Measurements from ENCODE around the gene GPR68.

GPR68 gene, protein sequence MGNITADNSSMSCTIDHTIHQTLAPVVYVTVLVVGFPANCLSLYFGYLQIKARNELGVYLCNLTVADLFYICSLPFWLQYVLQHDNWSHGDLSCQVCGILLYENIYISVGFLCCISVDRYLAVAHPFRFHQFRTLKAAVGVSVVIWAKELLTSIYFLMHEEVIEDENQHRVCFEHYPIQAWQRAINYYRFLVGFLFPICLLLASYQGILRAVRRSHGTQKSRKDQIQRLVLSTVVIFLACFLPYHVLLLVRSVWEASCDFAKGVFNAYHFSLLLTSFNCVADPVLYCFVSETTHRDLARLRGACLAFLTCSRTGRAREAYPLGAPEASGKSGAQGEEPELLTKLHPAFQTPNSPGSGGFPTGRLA

DNA sequence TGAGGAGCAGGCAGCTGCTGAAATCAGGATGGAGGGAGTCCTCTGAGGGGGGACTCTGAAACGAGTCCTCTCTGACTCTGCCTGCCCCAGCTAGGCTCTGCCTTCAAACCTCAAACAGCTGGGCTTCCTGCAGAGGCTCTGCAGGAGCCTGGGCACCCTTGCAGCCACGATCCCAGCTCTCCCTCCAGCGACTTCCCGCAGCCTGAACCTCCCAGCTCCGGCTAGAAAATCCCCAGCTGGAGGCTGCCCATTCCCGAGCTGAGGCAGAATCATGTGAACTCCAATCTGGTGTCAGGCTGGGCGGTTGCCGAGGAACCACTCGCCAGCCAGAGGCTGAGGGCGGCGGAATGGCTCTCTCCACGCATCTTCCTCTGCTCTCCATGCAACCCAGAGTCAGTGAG lies at the start of gene GPR68:
GPR68 (minus strand) TSS at position 204 of the 401 bp plus-strand sequence. CDS start 9,654 bp downstream, outside the sequence.
- DNase-seq = no peak

- no peak for DNase-seq
Measured at GRCh38 chr14:91294153-91294552, 49.6 kb upstream of the GPR68 start.

DNA sequence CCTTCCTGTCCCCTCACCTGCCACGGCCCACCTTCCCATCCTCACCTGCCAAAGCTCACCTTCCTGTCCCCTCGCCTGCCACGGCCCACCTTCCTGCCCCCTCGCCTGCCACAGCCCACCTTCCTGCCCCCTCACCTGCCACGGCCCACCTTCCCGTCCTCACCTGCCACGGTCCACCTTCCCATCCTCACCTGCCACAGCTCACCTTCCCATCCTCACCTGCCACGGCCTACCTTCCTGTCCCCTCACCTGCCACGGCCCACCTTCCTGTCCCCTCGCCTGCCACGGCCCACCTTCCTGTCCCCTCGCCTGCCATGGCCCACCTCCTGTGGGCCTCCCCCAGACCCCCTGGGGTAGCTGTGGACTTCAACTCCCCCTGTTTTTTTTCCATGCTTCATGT lies 48.8 kb upstream of the GPR68 start:
- DNase-seq = no peak

DNA sequence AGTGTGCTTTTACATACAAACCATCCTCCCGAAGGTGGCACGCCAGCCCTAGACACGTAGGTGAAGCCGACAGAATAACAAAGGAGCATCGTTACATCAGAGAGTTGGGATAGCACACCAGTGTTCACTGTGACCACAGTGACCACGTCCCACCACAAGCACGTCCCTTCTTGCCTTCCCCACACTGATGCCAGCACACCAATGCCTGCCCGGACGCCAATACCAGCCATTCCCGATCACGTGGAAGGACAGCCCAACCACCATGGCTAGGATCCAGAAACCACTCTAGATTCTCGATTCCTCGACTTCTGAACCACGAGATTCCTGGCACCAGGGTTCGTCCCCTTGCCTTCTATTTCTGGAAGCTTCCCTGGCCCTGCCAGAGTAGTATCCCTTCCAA lies 48.0 kb upstream of the GPR68 start:
- no peak for DNase-seq

DNA sequence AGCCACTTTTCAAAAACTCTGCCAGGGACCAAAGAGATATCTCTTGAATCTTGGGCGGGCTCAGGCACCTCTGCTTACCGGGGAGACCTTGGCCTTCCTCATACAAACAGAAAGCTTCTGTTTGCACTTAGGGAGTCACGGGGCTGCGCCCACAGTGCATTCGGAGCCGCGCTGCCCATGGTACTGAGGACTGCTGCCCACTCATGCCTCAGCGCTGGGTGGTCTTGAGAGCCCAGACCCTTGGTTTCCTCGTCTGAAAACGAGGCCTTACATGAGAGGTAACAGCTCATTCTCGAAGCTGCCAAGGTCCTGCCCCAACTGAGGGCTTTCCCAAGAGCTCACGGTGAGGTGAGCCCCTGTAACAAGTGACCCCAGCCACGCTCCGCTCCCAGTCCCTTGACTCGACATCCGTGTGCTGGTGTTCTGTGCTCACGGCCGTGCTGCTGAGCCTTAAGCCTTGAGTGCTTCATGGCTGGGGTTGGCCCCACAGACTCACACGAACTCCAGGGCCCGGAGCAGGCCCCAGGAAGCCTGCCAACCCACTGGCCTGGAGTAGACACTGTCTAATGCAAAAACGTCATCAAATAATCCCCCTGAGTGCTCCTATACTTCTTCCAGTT lies 47.4 kb upstream of the GPR68 start:
- DNase-seq = no peak

DNA sequence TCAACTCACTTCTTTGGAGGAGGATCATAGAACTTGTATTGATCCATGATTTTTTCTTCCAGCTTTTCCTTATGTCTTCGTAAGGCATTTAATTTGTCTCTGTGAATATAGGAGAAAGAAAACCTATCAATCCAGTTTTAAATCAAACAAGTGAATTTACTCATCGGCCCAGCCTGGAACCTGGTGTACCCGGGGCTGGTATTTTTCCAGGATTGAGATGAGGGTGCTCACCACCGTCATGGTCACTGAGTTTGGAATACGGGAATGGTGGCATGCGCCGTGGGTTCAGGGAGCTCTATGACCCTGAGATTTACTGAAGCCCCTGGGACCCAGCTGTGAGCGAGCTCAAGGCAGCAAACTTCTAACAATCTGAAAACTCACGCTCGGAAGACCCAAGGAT lies 46.5 kb upstream of the GPR68 start:
- no peak for DNase-seq

DNA sequence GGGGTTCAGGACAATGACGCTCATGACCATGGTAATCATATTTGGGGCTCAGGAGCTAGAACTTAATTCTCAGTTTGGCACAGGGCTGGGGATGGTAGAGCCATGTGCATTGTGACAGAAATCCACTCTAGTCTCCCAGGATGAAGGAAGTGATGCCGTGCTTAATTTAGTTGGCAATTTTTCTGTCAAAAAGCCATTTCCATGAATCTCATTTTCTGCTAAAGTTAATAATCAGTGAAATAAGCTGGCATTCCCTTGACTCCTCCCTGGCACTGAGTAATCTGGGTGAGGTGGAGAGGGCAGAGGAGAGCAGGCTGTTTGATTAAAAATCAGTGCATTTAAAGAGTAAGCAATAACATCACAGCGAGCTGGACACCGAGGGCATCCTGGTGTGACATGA lies 45.0 kb upstream of the GPR68 start:
- no peak for DNase-seq

DNA sequence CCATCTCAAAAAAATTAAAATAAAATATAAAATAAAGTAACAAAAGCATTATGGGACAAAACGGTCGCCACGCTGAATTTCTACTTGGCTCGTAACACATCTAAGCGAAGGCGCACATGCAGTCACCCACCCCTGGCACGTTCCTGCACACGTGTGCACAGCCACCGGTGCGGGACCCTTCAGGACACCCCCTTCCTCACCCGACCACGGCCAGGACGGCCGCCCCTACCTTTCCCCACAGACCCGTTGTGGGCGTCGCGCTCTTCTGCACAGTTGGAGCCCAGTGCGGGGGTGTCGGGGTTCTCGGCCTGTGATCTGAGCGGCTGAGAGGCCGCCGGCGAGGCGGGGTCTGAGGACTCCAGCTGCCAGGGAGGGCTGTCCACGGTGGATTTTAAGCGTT lies 44.4 kb upstream of the GPR68 start:
- DNase-seq = no peak

- DNase-seq = peak; percentile 55 to 57
Measured at GRCh38 chr14:91286530-91286937, 42.0 kb upstream of the GPR68 start.

DNA sequence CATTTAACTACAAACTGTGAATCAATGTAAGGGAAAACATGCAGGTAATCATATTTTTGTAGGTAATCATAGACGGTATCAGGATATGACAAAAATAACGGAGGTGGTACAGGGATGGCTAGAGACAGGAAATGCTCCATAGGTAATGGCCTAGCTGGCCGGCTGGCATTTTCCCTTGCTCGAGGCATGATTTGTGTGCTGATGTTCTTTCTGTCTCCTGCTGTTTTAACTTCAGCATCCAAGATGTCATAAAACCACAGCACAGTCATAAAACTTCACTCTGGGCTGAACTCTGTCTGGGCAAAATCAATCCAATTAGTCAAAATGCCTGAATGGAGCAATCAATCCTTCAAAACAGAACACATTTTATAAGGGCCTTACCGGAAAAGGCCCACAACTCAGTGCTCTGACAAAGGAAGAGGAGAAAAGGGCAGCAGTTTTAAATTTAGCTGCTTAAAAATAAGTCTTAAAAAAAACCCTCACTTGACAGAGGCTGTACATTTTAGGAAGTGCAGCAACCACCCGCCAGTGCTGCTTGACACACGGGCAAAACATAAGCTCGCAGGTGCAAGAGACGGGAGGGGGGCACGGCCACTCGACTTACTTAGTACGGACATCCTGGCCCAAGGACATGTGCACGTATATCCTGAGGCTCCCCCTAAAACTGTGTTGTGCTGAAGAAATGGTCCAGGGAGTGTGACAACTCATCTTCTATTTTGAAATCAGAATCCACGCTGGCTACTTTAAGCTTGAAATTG lies 40.5 kb upstream of the GPR68 start:
- DNase-seq = no peak

DNA sequence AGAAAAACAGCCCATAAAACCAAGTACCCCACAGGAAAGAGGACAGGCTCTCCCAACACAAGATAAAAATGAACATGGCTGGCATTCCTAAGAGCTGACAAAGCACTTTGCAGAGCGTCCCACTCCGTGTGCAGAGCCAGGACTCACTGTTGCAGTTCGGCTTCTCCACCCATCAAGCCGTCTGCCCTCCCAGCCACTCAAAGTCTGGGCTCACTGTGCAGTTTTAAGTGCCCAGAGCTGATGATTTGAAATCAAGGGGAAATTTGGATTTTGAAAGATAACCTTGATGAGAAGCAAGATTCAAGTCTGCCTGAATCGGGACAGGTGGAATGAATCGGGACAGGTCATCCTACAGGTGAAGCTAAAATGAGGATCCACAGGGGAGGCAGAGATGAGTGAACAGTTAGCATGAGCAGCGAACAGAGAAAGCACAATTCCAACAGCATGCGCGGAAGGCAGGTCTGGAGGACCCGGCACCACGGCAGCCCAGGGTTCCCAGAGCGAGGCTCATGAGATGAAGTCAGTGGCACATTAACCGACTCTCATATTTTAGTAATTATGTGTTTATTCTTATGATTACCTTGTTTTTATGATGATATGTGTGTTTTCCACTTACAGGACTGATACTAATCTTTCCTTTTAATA lies 39.8 kb upstream of the GPR68 start:
- DNase-seq = no peak

DNA sequence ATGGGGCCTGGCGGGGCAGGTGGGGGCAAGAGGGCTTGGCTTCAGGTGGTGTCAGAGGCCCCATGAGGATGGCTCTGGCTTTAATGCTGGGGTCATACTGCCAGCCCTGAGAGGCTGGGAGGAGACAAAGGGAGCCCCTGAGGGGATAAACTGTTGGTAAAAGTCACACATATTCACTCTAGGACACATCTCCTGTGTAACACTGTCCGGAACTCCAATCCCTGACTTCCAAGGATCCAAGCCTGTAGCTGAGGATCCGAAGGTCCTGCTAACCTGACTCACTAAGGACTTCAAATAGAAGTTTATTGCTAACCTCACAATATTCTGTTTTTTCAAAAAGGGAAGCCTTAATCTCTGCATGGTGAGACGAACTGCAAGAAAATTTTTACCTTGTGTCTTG lies 39.2 kb upstream of the GPR68 start:
- DNase-seq = no peak

DNA sequence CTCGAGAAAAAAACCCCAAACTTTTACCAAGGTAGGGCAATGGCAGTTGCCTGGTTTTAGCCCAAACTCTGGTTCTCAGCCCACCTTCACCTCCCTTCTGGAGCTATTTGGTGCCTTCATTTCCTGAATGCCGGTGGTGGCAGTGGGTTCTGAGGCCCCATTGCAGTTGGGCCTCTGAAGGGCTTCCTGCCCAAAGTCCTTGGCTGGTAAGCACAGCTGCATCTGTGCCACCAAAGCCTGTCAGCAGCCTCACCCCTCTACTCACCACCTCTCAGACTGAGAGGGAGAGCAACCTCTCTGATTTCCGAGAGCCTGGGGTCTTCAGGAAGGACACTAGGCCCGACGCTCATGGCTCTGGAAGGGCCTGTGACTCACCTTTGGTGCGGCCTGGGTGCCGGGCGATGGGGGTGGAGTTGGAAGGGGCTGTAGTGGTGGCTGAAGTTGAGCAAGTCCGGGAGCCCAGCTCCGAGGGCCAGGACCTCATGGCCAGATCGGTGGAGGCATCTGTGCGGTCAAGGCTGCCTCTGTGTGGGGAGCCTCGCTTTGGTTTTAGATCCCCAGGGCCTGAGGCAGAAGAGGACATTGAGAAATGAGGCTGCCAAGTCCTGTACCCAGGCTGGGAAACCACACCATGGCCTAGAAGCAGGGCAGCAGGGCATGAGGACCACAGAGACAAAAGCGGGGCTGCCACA lies 38.6 kb upstream of the GPR68 start:
- no peak for DNase-seq

GRCh38 chr14:91281346-91281745 lies 36.8 kb upstream of the GPR68 start:
- no peak for DNase-seq

- DNase-seq = no peak
Measured at GRCh38 chr14:91280129-91280528, 35.6 kb upstream of the GPR68 start.

GRCh38 chr14:91279354-91279753 lies 34.9 kb upstream of the GPR68 start:
- DNase-seq = no peak

GRCh38 chr14:91278383-91278715 lies 33.8 kb upstream of the GPR68 start:
- DNase-seq = no peak

DNA sequence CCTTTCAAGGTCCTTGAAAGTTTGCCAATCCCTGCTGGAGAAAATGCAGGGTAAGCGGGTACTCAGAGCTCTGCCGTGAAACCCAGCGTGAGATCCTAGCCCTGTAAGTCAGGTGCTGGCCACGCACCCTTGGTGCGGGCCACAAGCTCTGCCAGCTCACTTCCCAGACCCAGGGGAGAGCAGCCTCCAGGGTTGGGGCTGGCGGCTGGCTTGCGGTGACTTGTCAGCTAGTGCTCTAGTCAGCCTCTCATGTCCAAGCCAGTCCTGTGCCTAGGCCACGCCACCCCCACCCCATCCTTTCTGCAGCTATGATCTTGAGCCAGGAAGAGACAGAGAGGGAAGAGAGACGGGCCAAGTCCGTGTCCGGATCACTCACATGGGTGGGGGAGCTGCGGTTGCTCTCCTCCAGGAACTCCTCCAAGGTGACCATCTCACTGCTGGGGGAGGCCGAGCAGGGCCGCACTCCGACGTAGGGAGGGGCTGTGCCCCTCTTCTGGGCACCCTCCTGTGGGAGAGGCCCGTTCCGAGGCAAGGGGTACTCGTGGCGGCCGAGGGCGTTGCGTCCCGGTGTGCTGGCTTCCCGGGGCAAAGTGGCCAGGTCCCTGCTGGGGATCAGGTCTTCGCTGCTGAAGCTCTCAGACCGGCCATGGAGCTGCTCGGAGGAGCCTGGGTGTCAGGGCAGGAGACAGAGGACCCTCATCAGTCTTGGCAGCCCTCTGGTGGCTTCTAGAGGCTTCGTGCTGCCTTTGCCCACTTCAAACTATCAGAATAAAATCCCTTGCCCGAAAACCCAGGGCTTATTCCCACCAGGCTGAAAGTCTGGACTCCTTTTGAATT lies 33.3 kb upstream of the GPR68 start:
- DNase-seq = no peak

GRCh38 chr14:91274796-91275195 lies 30.3 kb upstream of the GPR68 start:
- DNase-seq = no peak

- DNase-seq = no peak
Measured at GRCh38 chr14:91273885-91274273, 29.4 kb upstream of the GPR68 start.

DNA sequence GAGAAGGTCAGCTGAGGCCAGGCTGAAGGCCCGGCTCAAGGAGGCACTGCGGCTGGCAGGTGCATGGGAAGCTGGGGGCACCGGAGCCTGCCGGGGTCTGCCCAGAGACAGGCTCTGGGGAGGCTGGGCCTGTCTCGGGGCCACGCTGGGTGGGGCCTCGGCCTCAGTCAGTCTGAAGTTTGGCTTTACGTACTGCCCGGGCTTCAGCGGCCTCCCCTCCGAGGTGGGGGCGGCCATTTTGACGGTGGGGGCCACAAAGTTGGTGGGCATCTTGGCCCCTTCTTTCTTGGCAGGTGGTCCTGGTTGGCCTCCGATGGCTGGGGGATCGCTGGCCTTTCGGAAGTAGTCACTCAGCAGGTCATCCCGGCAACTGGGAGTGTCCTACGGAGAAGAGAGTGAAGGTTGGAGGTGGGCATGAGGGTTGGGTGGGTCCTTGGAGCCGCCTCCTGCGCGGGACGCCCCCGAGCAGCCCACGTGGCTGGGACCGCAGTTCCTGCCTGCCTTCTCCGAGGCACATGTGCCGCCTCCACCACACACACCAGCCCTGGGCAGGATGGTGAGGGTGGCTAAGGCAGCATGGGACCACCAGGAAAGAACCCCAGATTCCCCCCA lies 28.9 kb upstream of the GPR68 start:
- no peak for DNase-seq

Data from NCI-H187 (cell line).